Mononuclear cell (primary cell): ENCODE measurements around the gene FGF18. TPM values are rescaled to one million over a fixed set of nuclear protein-coding genes. Genes with fewer than 3 reads are reported as not detected.

Source experiments
- H3K27me3 ChIP-seq: 2 replicates; pipeline ENCODE4 v1.6.0; 2011; ENCODE audit warnings: low read length, control low read depth; ENCODE audit not compliant: insufficient read depth
- H3K4me1 ChIP-seq: 2 replicates; pipeline ENCODE4 v1.5.1; 2011; ENCODE audit warnings: mild to moderate bottlenecking, low read length, control low read depth; ENCODE audit not compliant: insufficient read depth
- H3K4me3 ChIP-seq: 2 replicates; pipeline ENCODE4 v1.5.1; 2011; ENCODE audit warnings: mild to moderate bottlenecking, low read length, moderate library complexity
- H3K9me3 ChIP-seq: 2 replicates; pipeline ENCODE4 v1.5.1; 2011; ENCODE audit warnings: low read depth, mild to moderate bottlenecking, control low read depth, low read length
- total RNA-seq: library from RNA; depleted of rRNA; stranded (reverse); fragments of >200 nt; gene quantifications from one replicate; pipeline ENCODE4 v1.2.3, GENCODE V29; 2012

The FGF18 gene
- total RNA-seq, 1 donor, result 0.10 TPM

DNA sequence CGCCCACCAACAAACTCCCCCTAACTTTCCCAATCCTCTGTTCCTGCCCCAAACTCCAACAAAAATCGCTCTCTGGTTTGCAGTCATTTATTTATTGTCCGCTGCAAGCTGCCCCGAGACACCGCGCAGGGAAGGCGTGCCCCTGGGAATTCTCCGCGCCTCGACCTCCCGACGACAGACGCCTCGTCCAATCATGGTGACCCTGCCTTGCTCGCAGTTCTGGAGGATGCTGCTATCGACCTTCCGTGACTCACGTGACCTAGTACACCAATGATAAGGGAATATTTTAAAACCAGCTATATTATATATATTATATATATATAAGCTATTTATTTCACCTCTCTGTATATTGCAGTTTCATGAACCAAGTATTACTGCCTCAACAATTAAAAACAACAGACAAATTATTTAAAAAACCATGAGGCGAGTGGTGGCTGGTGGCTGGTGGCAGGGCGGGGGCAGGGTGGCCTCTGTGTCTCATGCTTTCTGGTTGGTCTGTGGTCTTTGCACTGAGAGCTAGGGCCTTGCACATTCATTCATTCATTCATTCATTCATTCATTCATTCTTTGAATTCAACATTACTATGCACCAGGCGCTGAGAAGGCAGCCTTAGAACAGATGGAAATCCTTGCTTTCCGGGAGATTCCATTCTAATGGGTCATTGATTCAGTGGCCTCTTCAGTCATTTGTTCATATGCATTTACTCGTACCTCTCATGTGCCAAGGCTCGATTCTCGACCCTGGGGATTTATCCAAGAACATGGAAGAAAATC is 37.9 kb downstream of the FGF18 start:
- Histone ChIP-seq H3K9me3 (no peaks in the 10 kb centered on the region), H3K27me3 (no peaks in the 10 kb centered on the region), H3K4me3 (no peak overlapping the region), H3K4me1 (no peaks in the 10 kb centered on the region)

DNA sequence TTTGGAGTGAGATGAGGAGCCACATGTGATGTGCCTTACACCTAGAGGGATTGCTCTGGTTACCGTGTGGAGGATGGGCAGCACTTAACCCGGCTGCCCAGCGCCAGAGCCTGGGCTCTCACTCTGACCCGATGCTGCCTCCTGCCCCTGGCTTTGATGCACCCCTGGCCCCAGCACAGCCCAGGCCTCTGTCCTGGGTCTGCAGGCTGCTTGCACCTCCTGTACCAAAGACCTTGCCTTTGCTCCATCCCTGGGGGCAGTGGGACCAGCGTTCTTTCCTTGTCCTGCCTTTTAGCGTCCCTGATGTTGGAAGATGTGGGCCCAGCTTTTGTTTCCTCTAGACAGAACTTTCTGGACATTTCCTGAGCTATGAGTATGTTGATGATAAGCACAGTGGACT is 40.4 kb downstream of the FGF18 start:
- no peaks in the 10 kb centered on the region for H3K9me3 ChIP-seq

DNA sequence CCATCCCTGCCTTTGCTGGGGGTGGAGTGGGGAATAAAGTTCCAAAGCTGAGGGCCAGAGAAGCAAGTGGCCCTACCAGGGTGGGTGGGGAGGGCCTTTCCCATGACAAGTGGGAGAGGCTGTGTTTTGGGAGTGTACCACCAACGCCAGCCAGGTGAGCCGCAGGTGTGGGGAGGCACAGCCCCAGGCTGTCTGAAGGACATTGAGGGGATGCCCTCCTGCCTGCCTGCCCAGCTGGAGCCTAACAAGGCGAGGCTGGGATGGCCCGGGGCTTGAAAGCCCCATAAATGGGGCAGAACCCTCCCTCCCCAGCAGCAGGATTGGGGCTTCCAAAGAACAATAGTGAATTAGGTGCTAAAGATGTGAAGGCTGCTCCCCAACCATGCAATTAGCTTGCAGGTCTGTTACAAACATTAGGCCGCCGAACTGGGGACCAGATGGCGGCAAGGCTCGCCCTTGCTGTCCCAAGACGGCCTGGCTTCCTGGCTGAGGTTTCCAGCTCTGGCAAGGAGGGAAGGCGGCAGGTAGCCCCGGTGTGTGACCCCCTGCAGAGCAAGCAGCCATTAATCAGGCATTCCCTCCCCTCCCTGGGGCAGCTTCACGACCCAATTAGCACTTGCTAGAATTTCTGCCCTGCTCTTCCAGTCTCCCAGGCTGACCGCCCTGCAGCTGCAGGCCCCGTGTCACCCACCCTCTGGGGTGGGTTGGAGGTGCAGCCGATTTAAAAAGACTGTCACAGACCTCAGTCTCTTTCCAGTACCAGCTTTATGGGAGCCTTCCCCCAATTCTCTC is 42.9 kb downstream of the FGF18 start:
- no peaks in the 10 kb centered on the region for H3K9me3 ChIP-seq

More for the DNA sequence above, 40.4 kb downstream of the FGF18 start:
- H3K4me1 ChIP-seq, result no peaks in the 10 kb centered on the region
- H3K27me3 ChIP-seq, result no peaks in the 10 kb centered on the region
- H3K4me3 ChIP-seq, result no peak overlapping the region

DNA sequence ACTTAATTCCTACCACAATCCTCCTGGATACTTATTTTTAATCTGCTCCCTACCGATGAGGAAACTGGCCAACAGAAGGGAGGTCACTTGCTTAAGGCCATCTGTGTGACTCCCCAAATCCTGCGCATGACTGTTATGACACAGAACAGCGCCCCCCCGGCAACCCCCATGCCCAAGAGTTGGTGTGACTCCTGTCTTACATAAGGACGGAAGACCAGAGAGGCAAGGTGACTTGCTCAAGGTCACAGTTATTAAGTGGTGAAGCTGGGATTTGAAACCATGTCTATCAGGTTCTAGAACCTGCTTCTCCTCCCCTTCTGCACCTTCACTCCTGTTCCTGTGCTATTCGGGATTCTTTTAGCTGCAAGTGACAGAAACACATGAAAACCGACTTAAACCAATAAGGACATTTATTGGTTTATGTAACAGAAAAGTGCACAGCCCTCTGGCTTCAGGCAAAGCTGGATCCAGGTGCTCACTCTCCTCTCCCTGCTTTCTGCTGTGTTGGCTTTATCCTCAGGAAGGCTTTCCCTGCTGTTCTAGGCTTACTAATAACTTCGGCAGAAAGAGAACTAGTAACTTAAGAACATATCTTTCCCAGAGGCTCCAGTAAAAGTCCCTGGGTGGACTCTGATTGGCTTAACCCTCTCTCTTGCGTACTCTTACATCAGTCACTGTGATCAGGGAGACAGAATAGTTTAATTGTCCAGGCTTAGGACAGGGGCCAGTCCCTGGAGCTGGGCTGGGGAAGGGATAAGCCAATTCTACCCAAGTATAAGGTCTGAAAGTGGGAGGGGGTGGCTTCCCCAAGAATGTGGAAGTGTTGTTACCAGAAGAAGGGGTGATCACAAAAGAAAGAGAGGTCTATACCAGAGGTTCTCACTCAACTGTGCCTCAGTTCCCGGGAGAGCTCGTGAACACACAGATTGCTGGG is 43.7 kb downstream of the FGF18 start:
- H3K9me3 ChIP-seq, result no peaks in the 10 kb centered on the region
- H3K4me3 ChIP-seq, result no peak overlapping the region
- no peaks in the 10 kb centered on the region for H3K27me3 ChIP-seq
- H3K4me1 ChIP-seq, result no peaks in the 10 kb centered on the region

More for the DNA sequence above, 42.9 kb downstream of the FGF18 start:
- Histone ChIP-seq H3K4me3 (no peak overlapping the region), H3K4me1 (no peaks in the 10 kb centered on the region), H3K27me3 (no peaks in the 10 kb centered on the region)

DNA sequence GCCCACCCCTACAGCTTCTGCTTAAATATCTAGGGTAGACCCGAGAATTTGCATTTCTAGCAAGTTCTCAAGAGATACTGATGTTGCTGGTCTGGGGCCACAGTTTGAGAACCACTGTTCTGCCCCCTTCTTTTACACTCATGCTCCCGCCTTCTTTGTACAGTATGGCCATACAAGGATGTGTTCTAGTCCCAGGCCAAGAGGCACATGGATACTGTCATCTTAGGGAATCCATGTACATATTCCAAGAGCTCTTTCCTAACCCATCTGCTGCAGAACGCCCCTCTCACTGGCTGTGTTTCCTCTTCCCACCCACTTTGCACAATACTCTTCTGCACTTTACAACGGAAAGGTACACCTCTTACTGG is 44.4 kb downstream of the FGF18 start:
- Histone ChIP-seq H3K27me3 (no peaks in the 10 kb centered on the region), H3K4me1 (no peaks in the 10 kb centered on the region), H3K4me3 (no peak overlapping the region), H3K9me3 (no peaks in the 10 kb centered on the region)

DNA sequence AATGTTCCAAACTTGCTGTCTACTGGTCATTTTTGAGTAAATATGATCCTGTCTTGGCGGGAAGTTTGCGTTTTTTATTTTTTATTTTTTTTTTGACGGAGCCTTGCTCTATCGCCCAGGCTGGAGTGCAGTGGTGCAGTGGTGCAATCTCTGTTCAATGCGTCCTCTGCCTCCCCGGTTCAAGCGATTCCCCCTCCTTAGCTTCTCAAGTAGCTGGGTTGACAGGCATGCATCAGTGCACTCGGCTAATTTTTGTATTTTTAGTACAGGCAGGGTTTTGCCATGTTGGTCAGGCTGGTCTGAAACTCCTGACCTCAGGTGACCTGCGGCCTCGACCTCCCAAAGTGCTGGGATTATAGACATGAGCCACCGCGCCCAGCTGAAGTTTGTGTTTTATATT is 45.4 kb downstream of the FGF18 start:
- H3K9me3 ChIP-seq, result no peaks in the 10 kb centered on the region
- no peaks in the 10 kb centered on the region for H3K27me3 ChIP-seq
- no peaks in the 10 kb centered on the region for H3K4me1 ChIP-seq
- H3K4me3 ChIP-seq, result no peak overlapping the region

DNA sequence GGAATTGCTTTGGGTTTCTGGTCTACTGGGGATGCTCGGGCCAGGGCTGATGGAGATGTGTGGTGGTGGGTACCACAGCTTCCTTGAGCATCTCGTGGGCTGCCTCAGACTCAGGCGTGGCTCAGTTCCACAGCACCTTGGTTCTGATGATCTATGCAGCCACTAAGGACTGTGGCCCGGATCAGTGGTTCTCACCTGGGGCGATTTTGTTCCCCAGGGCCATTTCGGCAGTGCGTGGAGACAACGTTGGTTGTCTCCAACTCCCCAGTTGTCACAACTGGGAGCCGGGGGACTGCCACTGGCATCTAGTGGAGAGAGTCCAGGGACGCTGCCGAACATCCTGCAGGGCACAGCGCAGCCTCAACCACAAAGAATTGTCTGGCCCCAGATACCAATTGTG is 47.7 kb downstream of the FGF18 start:
- Histone ChIP-seq H3K4me1 (no peaks in the 10 kb centered on the region), H3K9me3 (no peaks in the 10 kb centered on the region), H3K4me3 (no peak overlapping the region), H3K27me3 (no peaks in the 10 kb centered on the region)

DNA sequence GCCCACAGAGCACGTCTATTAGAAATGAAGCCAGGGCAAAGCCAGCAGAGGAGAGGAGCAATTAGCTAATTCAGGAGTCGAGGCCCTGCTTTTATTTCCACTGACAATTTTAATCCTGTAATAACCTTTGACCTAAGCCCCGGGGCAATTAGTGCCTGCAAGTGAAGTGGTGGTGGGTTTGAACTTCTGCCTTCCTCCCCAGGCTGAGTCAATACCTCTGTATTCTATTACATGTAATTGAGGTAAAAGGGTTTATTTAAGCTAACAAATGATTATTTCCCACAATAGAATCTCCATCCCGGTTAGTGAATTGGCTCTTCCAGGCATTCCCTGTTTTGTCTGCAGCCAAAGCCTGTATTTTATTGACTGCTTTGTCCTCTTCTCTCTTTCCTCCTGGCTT is 49.9 kb downstream of the FGF18 start:
- H3K4me1 ChIP-seq, result no peaks in the 10 kb centered on the region
- no peaks in the 10 kb centered on the region for H3K27me3 ChIP-seq
- no peak overlapping the region for H3K4me3 ChIP-seq
- H3K9me3 ChIP-seq, result no peaks in the 10 kb centered on the region

DNA sequence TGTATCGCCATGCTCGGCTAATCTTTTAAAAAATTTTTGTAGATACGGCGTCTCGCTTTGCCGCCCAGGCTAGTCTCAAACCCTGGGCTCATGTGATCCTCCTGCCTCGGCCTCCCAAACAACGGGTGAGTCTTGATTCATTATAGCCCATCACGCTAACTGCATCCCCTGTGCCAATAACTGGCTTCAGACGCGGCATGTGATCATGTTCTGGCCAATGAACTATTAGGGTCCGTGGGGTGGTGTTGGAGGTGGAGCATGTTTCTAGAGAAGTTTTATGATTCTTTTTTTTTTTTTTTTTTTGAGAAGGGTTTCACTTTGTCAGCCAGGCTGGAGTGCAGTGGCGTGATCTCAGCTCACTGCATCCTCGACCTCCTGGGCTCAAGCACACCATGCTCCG is 51.0 kb downstream of the FGF18 start:
- Histone ChIP-seq H3K27me3 (no peaks in the 10 kb centered on the region), H3K4me3 (no peak overlapping the region), H3K4me1 (no peaks in the 10 kb centered on the region), H3K9me3 (no peaks in the 10 kb centered on the region)

DNA sequence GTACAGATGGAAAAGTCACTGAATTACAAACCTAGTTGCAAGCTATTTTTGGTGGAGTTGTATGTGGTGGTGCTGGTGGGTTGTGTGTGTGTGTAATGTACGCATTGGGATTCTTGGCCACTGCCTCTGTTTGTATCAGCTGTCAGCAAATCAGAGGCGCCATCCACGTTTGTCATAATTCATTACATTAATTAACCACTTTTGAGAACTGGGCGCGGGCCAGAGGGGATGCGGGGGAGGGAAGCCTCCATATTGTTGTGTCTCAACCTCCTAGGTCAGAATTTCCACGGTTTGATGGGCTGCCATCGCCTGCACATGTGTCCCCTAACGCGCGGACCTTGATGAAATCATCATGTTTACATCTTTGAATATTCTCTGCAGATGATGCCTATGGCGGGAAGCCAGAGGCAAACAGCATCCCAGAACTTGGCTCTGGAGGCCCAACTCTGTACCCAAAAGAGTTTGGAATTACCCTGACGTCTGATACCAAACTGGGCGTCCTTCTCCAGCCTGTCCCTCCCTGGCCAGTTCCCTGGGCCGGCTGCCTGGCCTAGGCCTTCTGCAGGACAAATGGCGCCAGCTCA is 54.9 kb downstream of the FGF18 start:
- no peaks in the 10 kb centered on the region for H3K9me3 ChIP-seq
- H3K27me3 ChIP-seq, result no peaks in the 10 kb centered on the region
- H3K4me3 ChIP-seq, result no peak overlapping the region

DNA sequence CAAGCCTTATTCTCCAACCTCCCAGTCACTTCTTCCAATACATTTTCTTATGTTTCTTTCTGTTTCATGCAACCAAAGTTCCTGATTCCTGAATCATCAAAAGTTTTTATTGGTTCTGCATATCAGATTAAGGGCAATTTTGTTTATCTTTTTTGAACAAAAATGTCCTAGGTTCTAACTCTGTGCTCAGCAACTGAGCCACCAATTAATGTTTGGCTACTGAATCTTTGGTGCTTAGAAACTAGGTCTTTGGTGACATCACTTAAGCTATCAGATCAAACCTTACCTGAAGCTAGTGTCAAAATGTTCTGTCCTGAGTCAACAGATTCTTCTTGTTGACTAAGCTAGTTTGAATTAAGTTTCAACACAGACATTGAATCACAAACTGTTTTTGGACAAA is 56.1 kb downstream of the FGF18 start:
- Histone ChIP-seq H3K27me3 (no peaks in the 10 kb centered on the region), H3K9me3 (no peaks in the 10 kb centered on the region), H3K4me3 (no peak overlapping the region), H3K4me1 (peaks cover 5% of the 10 kb centered on the region)

More for the DNA sequence above, 54.9 kb downstream of the FGF18 start:
- peaks cover 5% of the 10 kb centered on the region for H3K4me1 ChIP-seq

DNA sequence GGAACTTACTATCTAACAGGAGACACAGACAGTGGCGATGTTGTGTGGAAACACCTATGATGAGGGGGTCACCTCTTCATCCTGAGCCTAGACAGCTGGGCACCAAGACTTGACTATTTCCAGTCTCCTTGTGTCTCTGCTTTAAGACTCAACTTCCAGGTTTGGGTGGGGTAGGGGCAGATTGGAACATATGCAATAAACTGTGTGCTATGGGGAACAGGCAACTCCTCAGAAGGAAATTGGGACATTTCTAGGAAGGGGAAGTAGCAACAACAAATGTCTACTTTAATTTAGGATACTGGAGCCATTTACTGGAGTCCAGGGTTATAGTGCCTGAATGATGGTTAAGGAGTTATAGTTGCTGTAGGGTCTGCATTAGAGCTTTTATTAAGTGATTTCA is 57.3 kb downstream of the FGF18 start:
- Histone ChIP-seq H3K27me3 (no peaks in the 10 kb centered on the region), H3K4me1 (peaks cover 5% of the 10 kb centered on the region), H3K4me3 (no peak overlapping the region), H3K9me3 (no peaks in the 10 kb centered on the region)

DNA sequence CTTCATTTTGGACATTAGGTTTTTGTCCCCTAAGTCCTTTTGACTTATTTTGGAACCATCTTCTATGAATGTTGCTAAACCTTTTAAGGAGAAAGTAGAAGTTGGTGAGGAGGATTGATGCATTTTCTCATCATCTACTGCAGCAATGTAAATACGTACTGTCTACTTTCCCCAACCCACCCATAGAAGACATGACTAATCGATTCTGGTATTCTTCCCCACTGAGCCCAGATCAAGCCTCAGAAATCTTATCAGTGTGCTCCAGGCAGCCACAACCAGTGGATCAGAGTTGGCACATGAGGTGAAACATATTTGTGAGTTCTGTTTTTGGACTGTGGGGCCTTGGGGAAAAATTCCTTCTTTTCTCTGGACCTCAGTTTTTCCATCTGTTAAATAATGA is 57.7 kb downstream of the FGF18 start:
- no peaks in the 10 kb centered on the region for H3K27me3 ChIP-seq
- no peaks in the 10 kb centered on the region for H3K9me3 ChIP-seq
- H3K4me1 ChIP-seq, result peaks cover 5% of the 10 kb centered on the region
- H3K4me3 ChIP-seq, result no peak overlapping the region

DNA sequence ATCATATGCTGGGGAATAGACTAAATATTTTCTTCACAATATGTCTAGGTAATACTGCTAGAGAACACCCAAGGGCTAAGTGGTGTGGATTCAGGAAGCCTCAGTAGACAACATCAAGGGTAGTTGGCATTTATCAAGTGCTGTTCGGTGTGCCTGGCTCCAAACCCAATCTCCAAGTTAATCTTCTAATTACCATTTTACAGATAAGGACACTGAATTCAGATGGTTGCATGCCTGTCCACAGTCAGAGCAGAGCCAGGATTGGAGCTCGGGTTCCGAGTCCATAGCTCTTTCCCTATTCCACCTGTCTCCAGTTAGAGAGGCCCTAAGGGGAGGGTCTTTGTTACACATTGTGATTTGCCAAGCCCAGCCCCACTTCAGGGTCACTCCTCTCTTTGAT is 58.2 kb downstream of the FGF18 start:
- no peaks in the 10 kb centered on the region for H3K9me3 ChIP-seq
- H3K4me3 ChIP-seq, result no peak overlapping the region
- peaks cover 5% of the 10 kb centered on the region for H3K4me1 ChIP-seq
- no peaks in the 10 kb centered on the region for H3K27me3 ChIP-seq
